DMS114 treated with DMSO at 0.1 percent for 48 hours (cell line): ENCODE data around the gene PRKCH.
"Not testable (repeated sequence)": the region's sequence is repeated elsewhere in the genome, so short reads cannot be mapped to it uniquely, and the experiment has no call there.

Experiments used
- DNase-seq: peaks from one replicate; lab custom pipeline; 2025; ENCODE audit not compliant: unreplicated experiment; lab: John Stamatoyannopoulos, UW

Gene PRKCH

DNA sequence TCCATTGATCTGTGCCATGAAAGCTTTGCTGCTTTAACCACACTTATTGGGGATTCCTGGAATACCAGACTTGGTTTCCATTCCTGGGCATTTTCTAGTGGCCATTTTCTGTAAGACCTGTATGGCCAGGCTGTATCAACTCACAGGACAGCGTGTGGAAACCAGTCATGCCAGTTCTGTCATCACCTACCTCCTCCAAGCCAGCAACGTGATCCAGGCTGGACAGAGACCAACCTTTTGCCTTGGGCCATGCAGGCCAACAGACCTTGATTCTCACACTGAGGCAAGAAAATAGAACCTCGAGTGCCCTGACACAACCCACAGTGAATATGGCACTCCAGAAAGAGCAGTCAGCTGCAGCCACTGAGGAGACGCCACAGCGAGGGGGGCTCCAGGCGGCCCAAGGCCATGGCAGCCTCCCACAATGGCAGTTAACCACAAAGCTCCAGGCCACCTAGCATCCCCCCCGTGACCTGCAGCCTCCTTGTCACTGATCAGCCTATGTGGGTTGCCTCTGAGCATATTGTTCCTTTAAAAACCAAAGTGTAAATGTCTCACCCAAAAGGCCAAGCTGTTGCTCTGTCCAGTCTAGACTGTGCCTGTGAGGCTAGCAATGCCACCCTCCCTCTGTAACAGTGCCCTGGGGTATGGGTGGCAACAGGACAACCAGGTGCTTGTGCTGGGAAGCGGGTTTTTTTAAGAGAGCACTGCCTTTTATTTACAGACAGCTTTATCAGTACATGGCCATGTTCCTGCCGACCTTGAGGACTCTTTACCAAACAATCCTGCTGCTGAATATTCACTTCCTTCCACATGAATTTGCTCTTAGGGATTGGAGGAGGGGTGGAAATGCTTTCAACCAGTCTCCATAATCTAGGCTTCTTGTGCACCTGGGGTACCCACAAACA lies 205.3 kb downstream of the PRKCH start:
- DNase-seq, result no peak

DNA sequence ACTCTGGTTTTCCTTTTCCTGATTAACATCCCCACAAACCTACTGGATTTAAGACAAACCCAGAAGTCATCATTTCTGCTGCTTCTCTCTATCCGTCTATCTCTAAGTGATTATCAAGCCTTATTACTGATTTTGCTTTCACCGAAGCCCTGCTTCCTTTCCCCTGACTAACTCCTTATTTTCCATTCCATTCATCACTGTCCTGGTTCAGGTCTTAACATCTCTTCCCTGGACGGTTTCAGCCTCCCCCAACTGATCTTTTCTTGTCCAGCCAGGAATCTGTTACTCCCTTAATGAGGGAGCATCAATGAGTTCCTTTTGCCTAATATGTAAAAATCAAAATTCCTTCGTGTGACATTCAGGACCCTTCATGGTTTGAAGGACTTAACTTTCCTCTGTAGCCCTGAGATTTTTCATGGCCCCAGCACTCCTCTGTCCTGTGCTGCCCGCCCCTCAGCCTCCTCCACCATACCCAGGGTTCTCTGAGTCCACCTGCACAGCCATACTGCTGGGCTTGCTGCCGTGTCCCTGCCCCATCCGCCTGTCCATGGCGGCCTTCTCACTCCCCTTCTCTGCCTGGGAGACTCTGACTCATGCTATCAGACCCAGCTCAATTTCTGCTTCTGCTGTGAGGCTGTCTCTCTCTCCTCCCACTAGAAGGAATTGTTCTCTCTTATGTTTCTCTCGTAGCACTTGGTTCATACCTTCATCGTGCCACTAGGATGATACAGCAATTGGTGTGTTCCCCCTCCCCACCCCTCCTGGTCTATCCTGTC lies 206.1 kb downstream of the PRKCH start:
- no peak for DNase-seq

DNA sequence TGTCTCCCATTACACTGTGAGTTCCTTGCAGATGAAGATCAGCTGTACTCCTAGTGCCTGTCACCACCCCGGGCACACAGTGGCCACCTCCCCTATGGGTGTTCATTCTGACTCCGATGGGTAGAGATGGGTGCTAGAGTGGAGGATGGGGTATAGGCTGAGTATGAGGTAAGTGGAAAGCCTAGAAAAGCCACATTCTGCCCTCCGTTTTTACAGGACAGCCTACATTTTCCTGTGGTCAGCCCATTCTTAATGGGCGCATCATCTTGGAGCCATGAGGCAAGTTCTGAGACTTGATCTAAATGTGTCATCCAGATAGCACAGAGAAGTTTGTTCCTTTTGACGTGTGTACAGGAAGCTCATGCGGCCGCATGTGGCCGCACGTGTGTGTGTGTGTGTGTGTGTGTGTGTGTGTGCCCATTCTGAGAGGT lies 207.2 kb downstream of the PRKCH start:
- no peak for DNase-seq

DNA sequence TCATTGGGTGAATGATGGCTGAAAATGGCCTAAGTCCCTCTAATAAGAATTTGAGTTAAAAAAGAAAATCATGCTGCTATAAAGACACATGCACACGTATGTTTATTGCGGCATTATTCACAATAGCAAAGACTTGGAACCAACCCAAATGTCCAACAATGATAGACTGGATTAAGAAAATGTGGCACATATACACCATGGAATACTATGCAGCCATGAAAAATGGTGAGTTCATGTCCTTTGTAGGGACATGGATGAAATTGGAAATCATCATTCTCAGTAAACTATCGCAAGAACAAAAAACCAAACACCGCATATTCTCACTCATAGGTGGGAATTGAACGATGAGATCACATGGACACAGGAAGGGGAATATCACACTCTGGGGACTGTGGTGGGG lies 208.0 kb downstream of the PRKCH start:
- not testable (repeated sequence) for DNase-seq

DNA sequence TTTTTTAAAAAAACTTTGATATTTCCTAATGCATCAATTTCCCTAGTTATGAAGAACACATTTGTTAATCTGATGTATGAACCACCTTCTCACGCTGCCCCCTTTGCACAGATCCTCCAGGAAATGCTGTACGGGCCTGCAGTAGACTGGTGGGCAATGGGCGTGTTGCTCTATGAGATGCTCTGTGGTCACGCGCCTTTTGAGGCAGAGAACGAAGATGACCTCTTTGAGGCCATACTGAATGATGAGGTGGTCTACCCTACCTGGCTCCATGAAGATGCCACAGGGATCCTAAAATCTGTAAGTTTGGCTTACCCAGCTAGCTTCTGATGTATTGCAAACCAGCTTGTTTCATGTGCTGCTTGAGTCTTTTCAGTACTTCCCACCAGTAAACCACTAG lies 208.9 kb downstream of the PRKCH start:
- DNase-seq, result no peak

DNA sequence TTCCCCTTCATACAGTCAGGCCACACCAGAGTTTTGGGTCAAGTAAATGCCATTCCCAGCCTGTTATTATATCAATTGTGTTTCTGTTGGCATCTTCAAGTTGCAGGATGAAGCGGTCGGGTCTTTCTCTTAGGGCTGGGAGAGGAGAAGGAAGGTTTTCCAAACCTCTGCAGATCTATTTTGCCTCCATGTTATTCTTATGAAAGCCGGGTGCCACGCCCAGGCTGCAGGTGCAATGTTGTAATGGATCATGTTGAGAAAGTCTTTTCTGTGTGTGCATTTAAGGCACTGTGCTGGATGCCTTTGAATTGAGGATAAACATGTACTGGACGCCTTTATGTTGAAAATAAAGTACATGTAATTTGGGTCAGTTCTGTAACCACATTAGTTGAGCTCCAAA lies 209.5 kb downstream of the PRKCH start:
- no peak for DNase-seq

DNA sequence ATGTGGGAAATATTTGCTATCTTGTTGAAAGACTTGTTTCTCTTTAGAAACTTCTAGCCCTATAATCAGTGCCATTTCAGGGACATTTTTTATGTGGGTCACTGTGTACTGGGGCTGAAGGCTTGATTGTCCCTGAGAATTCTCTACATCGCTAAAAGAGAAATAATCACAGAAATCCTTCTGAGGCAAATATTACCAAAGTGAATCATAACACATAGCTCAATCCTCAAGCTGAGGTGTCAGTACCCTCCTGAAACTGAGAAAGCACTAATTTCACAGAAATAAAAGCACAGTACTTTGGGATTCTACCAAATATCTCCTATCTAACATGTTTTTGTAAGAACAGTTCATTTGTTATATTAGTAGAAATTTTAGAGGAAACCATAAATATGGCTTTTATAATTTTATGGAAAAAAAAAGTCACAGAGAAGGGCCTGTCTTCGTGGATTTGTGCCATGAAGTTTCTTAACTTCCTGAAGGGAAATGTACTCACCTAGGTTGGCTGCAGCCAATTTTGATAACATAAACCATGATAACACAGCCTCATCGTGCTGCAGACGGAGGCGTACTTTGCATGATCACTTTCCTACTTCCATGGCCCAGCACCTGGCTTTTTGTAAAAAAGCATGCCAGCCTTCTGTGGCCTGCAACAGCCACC lies 210.2 kb downstream of the PRKCH start:
- DNase-seq, result no peak

DNA sequence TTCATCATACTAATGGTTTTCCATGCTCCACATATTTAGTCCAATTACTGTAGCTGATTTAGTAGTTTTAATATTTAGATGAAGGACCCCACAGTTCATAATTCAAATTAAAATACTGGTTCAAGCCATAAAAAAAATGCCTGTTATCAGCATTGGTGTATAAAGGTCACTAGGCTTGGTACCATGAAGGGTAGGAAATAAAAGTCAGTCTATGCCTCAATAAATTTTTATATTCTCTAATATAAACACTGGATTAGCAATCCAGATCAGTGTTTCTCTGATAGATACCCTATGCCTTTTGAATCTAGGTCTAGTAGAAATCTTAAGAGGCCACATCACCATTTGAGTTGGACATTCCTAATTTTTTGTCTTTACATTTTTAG lies 210.7 kb downstream of the PRKCH start:
- no peak for DNase-seq

DNA sequence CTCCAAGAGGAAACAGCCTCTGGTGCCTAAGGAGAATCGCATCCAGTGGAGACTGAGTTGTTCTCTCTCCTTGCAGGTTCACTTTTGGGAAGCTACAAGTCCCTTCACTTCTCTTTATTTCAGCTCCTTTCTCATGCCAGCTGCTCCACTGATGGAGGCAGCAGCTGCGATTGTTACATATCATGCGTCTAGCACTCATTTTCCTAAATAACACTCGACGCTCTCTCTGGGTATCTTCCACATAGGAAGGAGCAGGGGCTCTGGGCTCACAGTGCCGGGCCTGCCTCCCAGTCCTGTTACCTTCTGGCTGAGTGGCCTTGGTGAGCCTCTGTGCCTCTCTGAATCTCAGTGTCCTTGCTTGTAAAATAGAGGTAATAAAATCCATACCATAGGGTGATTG lies 211.4 kb downstream of the PRKCH start:
- DNase-seq, result no peak

DNA sequence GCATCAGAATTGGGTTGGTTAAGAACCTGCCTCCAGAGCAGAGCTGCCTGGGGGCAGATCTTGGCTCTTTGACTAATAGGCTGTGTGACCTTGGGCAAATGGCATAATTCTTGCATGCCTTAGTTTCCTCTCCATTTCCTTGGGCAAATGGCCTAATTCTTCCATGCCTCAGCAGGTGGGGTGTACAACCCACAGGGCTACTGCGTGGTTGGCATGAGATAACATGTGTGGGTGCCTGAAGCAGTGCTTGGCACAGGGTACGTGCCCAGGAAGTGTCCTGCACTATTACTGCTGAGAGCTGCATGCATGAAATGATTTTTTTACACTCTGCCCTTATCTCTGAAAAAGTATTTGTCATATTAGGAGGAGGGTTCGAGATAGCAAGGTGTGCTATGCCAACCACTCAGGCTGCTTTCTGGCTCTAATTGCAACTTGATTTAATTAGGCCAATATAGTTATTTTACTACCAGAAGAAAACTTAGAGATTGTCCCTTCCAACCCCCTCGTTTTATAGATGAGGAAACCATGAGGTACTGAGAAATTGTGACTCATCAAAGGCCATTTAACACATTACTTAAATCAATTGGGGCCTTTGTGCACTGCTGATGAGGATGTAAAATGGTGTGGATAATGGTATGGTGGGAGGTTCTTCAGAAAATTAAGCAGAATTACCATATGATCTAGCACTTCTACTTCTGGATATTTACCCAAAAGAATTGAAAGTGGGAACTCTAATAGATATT lies 212.3 kb downstream of the PRKCH start:
- DNase-seq, result no peak

DNA sequence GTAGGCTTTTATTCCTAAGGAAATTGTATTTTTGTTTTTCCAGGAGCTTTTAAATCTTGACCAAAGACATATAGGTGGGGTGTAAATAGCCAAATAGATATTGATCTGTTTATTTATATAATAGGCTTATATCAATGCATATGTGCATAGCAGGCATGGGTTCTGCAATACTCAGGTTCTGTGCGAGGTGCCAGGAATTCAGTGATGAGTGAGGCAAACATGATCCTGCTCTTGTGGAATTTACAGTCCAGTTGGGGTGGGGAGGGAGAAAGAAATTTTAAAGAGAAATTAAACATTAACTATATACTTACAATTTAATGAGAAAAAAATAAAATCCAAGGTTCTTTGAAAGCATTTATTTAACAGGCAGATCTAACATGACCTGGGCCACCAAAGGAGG lies 213.7 kb downstream of the PRKCH start:
- DNase-seq, result no peak

DNA sequence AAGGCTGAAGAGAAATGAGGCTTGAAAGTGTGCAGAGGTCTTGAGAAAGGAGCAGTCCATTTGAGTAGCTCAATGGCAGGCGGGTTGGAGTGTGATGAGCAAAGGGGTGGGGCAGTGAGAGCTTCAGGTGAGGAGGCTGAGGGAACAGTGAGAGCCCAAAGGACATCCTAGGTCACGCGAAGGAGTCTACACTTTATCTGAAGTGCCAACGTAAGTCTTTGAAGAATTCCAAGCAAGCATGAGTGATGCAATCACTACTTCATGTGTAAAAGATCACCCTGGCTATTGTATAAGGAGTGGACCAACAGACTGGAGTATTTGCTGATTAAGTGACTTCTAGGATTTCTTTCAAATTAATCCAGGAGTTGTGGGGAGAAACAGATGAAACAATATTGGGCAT lies 214.1 kb downstream of the PRKCH start:
- DNase-seq, result no peak

DNA sequence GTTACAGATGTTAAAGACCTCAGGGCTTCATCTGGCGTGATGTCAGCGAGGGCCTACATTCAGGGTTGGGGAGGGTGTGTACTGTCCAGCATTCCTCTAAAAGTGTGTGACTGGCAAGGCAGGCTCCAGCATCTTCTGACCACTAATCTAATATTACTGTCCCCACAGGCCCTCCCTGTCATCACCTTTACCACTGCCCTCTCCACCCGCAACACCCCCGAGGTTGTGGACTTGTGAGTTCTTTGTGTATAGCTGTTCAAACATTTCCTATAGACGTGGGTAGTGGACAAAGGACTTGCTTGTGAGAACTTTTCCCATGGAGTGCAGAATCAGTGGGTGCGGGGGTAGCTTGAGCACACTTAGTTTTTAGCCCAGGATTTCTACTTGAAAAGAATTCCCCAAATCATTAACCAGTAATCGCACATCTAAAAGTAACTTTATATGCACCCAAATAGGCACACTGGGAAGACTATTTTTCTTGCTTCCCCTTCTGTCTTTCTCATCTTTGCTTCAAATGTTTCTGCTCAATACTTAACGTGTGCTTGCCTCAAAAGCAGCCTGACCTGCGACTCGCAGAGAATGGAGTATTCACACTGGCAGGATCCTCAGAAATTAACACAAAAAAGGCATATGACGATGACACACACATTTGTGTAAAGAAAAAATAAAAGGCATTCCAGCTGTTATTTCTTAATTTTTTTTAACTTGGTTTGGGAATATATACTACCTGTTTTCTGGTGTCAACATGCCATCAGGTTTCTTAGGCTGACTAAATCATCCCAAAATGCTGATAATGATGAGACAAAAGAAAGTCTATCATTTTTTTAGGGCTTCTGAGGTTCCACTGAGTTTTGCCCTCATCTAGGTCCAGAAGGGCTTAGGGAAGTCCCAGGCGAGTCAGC lies 215.5 kb downstream of the PRKCH start:
- DNase-seq, result no peak

DNA sequence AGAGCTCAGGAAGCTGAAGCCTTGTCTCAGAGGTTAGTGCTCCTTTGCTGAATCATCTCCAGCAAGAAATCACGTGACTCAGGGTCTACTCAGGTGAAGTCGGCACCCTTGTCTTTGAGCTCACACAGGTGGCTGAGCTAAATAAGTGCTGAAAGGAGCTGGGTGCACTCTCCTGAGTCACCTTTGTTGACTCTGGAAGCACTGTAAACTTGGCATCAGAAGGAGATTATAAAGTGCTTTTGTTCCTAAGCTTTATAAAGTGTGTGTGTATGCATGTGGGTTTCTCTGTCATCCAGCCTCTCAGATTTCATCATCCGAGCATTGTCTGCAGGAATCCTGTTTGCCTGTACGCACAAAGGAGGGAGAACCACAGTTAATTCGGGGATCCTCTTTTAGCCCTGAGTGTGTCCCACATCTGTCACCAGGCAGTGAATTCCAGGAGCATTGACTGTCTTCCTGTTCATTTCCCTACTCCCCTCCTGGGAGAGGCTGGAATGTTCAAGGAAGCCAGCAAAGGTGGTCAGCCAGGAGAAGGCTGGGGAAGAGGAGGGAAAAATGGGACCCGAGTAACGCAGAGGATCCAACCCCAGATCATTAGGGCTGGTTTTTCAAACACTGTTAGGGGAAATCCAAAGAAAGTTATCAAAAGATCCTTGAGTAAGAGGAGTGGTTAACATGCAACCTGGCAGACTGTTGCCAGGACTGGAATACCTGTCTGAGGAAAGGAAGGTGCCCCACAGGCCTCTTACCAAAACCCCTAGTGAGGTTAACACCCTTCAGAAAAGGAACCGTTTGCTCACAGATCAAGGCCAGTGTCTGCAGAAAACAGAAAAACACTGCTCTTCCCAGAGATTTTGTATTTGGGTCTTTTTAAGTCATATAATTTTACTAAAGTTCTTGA lies 216.4 kb downstream of the PRKCH start:
- no peak for DNase-seq

DNA sequence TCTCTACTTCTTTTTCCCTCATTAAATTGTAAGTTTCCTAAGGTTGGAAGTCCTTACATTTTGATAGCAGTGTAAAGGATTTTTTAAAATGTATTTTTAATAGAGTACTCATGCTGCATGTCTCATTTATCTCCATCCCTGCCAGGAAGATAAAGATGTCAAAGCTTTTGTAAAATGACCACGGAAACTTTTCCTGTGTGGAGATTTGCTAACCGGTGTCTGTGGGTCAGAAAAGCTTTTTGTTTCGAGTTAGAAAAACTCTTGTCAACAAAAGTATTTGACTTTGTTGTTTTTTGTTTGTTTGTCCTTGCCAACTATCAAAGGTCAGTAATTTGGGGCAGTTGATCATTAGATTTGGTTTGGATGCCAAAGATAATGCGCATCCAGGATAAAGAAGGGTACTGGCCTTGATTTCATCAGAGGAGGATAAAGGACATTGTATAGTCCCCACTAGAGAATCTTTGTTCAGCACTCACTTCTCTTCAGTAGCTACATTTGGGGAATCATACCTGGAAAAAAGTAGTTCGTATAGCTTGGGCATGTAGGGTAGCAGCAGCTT lies 217.2 kb downstream of the PRKCH start:
- DNase-seq, result no peak

DNA sequence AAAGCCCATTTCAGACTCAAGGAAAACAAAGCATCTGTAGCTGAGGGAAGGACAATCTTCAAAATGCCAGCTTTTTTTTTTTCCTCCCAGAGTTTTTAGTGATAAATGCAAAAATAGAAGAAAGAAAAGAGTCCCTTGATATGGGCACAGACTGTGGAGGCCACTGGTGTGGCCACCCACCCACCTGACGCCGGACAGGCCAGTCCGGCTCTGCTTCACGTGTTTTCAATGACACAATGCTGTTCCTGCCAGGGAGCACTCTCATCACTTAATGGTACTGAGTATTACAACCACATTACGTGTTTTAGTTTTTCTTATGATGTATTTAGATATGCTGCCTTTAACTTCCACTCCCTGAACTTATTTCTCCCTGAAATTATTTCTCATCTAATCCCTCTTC lies 218.3 kb downstream of the PRKCH start:
- DNase-seq, result no peak

DNA sequence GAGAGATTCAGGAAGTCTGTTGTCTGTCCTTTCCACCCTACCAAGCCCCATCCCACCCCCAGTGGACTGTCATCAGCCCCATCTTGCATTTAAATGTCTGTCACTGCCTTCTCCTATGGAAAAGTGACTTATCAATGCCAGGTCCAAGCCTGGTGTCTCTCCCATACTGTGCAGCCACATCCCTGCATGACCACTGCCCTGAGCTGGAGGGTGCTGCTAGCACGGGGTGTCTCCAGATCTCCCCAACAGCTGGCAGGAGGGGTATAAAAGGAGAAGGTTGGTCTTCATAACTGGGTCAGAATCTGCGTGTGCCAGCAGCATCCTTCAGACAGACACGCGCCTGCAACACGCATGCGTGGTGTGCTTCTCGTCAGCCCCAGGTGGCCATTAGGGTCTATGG lies 219.6 kb downstream of the PRKCH start:
- DNase-seq, result no peak

DNA sequence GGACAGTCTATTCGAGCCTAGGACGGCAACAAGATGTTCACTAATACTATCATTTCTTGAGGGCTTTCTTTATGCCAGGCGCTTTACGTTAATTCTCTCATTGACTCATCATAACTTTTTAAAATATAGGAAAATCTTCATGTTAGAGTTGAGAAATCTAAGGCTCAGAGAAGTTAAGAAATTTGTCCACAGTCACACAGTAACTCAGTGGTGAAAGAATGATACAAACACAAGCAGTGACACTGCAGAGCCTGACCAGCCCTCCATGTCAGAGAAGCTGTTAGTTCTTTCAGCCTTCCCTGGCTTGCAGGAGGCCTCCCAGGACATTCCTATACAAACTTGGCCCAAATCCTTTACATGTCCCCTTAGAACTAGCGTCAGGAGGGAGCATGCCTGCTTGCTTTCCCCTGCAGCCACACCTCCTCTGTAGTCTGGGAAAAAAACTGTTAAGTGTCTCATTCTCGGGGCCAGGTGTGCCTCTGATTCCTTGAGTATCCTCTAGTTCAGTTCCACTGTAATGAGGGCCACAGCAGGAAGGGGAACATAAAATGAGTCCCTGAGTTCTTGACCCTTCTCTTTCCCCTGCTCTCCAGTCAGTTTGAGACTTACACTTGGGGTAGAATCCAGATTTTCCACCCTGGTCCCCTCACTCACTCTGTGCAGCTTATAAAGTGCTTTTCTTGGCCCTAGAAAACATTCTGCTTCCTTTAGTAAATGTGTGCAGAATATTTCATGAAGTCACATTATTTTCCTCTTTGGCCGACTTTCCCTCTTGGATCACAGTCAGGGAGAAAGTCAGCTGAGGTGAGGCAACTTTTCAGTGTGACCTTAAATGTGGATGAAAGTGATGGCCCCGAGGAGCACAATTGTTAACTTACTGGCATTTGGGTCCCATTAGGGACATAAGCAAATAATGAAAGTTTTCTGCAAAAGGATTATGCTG lies 221.7 kb downstream of the PRKCH start:
- DNase-seq, result no peak
